HG03060 (cell line): ENCODE data around the gene TRIM72.
"Not testable (repeated sequence)": the region's sequence is repeated elsewhere in the genome, so short reads cannot be mapped to it uniquely, and the experiment has no call there.

Experiments
- ATAC-seq: cut with Tn5 transposase; IDR thresholded peaks from one replicate; pipeline ENCODE4 v1.9.1; 2021; ENCODE audit warnings: low read depth, moderate number of reproducible peaks; ENCODE audit not compliant: unreplicated experiment

The TRIM72 gene

DNA sequence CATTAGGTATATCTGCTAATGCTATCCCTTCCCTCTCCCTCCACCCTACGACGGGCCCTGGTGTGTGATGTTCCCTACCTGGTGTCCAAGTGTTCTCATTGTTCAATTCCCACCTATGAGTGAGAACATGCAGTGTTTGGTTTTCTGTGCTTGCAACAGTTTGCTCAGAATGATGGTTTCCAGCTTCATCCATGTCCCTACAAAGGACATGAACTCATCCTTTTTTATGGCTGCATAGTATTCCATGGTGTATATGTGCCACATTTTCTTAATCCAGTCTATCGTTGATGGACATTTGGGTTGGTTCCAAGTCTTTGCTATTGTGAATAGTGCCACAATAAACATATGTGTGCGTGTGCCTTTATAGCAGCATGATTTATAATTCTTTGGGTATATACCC is 64.9 kb downstream of the TRIM72 start:
- ATAC-seq: not testable (repeated sequence)
